Measurements from ENCODE around the gene KCNE4. TPM values are rescaled to one million over a fixed set of nuclear protein-coding genes. Genes with fewer than 3 reads are reported as not detected.
A peak's percentile ranks its signal among the peaks of the same experiment; 100 is the strongest.
"Not testable (repeated sequence)": the region's sequence is repeated elsewhere in the genome, so short reads cannot be mapped to it uniquely, and the experiment has no call there.

Gene KCNE4
- total RNA-seq, 1 donor from 2014 or later = not detected

GRCh38 chr2:223056701-223057418 lies 4.9 kb downstream of the KCNE4 start:
- DNase-seq (ENCODE audit: low read depth in 2 of 2) = no peak

GRCh38 chr2:223057569-223057968 lies 5.6 kb downstream of the KCNE4 start:
- DNase-seq (ENCODE audit: low read depth in 2 of 2) = no peak

GRCh38 chr2:223058952-223059716 lies 7.1 kb downstream of the KCNE4 start:
- peak; percentile 17 to 20 for DNase-seq (ENCODE audit: low read depth in 2 of 2)

GRCh38 chr2:223060201-223060825 lies 8.3 kb downstream of the KCNE4 start:
- DNase-seq (ENCODE audit: low read depth in 2 of 2) = no peak

DNA sequence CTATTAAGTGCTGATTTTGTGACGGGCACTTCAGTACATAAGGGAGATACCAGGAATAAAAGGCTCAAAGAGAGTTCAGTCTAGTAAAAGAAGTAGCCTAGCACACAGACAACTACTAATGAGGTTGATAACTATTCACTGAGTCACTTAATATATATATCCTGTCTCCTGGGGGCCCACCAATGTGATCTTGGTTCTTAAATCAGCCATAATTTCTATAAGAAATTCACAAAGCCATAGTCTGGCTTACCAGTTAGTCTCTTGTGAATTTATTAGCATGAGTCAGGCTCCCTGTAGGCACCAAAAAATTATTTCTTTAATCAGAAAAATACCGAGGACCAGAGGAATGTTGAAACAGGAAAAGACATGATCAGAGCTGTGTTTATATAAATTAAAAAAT lies 10.4 kb downstream of the KCNE4 start:
- DNase-seq (ENCODE audit: low read depth in 2 of 2) = no peak

- DNase-seq (ENCODE audit: low read depth in 2 of 2) = no peak
These were observed 13.1 kb downstream of the KCNE4 start for GRCh38 chr2:223065107-223065506.

DNA sequence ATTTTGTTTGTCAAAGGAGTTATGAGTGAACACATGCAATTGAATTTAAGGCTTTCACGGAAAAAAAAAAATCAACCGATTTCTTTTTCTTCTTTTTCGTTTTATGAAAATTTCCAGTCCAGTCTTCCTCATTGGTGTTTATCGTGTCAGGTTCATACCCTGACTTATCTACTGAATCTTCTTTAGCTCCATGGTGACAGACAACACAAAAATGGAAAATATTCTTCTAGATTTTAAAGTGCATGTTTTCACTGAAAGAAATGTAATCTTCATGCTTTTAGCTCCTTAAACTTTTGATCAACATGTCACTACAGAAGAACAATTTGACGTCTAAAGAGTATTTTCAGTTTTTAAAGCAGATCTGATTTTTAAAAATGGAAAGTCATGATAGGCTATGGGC lies 14.7 kb downstream of the KCNE4 start:
- DNase-seq (ENCODE audit: low read depth in 2 of 2) = no peak

GRCh38 chr2:223068071-223068470 lies 16.1 kb downstream of the KCNE4 start:
- DNase-seq (ENCODE audit: low read depth in 2 of 2) = no peak

DNA sequence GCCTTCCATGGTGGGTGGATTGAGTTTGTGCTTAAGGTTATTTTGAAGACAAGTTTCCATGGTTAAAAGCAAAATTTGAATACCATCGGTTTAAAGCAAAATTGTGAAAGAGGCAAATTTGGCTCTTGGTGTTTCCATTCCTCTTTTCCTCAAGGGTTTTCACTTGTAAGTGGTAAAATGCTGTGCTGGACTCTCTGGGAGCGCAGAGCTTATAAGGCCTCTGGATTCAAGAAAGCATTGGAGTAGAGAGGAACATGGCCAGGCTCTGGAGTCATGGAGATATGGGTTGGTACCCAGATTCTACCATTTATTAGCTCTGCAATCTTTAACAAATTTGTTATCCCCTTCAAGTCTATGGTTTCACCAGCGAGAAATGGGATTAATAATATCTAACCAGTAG lies 17.5 kb downstream of the KCNE4 start:
- no peak for DNase-seq (ENCODE audit: low read depth in 2 of 2)

GRCh38 chr2:223069988-223070387 lies 18.0 kb downstream of the KCNE4 start:
- no peak for DNase-seq (ENCODE audit: low read depth in 2 of 2)

- no peak for DNase-seq (ENCODE audit: low read depth in 2 of 2)
These were observed 19.1 kb downstream of the KCNE4 start for GRCh38 chr2:223071139-223071538.

GRCh38 chr2:223072826-223073225 lies 20.8 kb downstream of the KCNE4 start:
- DNase-seq (ENCODE audit: low read depth in 2 of 2) = no peak

GRCh38 chr2:223075301-223076270 lies 23.6 kb downstream of the KCNE4 start:
- DNase-seq (ENCODE audit: low read depth in 2 of 2) = no peak

DNA sequence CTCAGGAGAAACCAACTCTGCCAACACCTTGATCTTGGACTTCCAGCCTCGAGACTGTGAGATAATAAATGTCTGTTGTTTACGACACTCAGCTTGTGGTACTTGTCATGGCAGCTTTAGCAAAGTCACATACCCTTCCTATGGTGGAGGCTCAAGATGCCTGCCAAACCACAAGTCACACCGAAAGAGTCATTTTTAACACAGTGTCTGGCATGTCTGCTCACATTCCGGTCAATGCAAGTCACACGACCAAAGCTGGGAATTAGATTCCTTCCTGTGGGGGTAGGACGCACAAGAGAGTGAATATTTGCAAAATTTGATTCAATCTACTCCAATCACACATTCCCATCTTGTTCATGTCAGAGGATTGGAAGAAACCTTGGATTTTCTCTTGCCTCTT lies 24.6 kb downstream of the KCNE4 start:
- no peak for DNase-seq (ENCODE audit: low read depth in 2 of 2)

DNA sequence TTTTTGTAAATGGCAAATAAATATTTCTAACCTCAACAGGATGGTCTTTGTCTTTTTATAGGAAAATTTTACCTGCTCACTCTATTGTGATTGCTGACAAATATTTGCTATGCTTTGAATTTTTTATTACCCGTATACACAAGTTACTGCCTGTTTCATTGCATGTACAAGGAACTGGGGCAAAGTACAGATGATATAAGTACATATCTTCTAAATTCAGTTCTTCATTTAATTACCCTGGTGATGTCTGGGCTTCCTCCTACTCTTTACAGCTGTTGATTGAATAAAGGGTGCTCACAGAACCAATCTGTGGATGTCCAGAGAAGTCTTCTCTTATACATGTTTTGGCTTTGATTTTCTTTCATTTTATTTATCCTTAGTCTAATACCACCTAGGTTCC lies 26.5 kb downstream of the KCNE4 start:
- no peak for DNase-seq (ENCODE audit: low read depth in 2 of 2)

GRCh38 chr2:223079378-223079777 lies 27.4 kb downstream of the KCNE4 start:
- DNase-seq (ENCODE audit: low read depth in 2 of 2) = no peak

DNA sequence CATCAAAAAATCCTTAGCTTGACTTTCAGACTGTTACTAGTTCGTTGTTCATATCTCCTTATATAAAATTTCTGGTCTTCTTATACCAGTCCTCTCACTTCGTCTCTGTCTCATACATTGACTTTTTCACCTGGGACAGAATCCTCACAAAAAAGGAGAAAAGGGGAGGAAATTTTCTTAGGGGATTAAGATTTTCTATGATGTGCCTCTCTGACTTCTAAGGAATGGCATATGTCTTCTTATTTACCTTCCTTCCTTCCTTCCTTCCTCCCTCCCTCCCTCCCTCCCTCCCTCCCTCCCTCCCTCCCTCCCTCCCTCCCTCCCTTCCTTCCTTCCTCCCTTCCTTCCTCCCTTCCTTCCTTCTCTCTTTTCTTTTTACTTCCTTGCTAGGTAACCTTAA lies 27.9 kb downstream of the KCNE4 start:
- no peak for DNase-seq (ENCODE audit: low read depth in 2 of 2)

- DNase-seq (ENCODE audit: low read depth in 2 of 2) = not testable (repeated sequence)
These were observed 28.9 kb downstream of the KCNE4 start for GRCh38 chr2:223080790-223081360.

GRCh38 chr2:223081789-223082188 lies 29.8 kb downstream of the KCNE4 start:
- DNase-seq (ENCODE audit: low read depth in 2 of 2) = no peak

GRCh38 chr2:223082706-223083105 lies 30.7 kb downstream of the KCNE4 start:
- DNase-seq (ENCODE audit: low read depth in 2 of 2) = no peak
